ENCODE measurements around the gene GPR89B.
A peak's percentile ranks its signal among the peaks of the same experiment; 100 is the strongest.
"Not testable (repeated sequence)": the region's sequence is repeated elsewhere in the genome, so short reads cannot be mapped to it uniquely, and the experiment has no call there.

Gene GPR89B

DNA sequence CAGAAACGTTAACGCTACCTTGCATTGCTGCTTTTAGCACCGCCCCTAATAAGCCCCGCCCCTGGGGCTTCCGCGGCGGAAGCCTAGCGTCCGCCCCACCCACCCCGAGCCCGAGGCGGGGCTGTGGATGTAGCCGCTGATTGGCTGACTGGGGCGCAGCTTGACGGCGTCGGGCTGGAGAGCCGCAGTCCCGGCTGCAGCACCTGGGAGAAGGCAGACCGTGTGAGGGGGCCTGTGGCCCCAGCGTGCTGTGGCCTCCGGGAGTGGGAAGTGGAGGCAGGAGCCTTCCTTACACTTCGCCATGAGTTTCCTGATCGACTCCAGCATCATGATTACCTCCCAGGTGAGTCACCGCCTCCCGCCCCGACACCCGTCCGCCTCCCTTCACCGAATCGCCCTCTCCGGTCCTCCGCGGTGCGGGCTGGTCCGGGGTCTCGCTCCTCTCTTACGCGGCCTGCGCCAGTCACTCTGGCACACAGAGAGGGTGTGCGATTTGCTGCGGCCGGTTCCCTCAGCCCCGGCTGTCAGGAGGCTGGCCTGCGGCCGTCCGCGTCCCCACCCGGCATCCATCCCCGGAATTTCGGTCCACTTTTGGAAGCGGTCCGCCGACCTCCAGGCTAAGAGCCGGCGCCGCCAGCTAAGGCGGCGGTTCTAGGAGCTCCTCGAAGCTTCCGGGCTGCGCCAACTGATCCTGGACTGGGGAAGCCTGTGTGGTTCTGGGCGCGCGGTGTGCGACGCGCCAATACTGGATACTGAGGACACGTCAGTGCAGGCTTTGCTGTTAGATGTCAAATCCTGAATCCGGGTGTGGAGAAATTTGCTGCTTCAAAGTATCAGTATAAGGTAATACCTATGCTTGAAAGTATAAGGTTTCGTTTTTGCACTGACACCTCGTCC lies at the start of gene GPR89B:
GPR89B (plus strand) TSS at position 185 of the 897 bp plus-strand sequence; CDS start at position 302, 117 bp downstream.
- peak; percentile 86 for DNase-seq (ENCODE audit: low read depth)

DNA sequence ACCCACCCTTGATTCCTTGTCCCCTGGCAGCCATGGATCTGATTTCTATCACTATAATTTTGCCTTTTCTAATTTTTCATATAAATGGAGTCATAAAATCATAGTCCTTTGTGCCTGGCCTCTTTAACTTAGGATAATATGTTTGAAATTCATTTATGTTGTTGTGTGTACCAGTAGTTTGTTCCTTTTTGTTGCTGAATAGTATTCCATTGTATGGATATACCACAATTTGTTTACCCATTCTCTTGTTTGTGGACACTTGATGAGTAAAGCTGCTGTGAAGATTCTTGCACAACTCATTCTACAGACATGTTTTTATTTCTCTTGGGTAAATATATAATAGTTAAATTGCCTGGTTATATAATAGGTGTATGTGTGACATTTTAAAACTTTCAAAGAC lies 48.3 kb upstream of the GPR89B start:
- DNase-seq (ENCODE audit: low read depth) = no peak

DNA sequence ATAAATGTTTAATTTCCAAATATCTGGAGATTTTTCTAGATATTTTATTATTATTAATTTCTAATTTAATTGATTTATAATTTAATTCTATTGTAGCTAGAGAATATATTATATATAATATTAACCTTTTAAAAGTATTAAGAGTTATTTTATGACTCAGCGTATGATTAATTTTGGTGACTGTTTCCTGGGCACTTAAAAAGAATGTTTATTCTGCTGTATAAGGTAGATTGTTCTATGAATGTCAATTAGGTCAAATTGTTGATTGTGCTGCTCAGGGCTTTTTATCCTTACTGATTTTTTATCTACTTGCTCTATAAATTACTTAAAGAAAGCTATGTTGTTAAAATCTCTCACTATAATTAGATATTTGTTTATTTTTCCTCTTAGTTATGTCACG lies 45.7 kb upstream of the GPR89B start:
- DNase-seq (ENCODE audit: low read depth) = no peak

DNA sequence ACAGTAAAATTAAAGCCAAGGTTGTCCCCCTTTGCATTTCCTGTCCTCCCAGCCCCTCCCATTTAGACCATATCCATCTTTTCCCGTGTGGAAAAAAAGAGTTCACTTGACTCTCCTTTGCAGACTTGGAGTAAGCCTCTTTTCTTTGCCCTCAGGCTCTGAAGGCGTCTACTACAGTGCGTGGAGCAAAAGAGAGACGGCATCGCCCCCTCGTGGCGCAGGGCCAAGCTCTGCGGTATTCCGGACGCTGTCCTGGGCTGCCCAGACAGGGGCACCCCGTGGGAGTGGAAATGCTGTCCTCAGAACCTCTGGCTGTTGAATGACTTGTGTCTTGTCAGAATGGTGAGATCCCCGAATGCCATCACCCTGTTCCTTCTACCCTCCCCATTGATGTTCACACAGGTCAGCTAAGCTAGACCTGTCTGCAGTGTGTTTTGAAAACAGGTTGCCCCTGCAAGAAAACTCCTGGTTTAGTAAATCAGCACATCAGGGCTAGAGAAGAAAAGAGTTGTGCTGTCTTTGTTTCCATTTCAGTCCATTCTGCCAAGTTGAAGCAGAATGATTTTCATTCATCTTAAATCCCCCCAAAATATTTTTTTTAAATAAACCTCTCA lies 37.9 kb upstream of the GPR89B start:
- DNase-seq (ENCODE audit: low read depth) = peak; percentile 9

- no peak for DNase-seq (ENCODE audit: low read depth)
These were observed 37.1 kb upstream of the GPR89B start for GRCh38 chr1:147891088-147891487.

- no peak for DNase-seq (ENCODE audit: low read depth)
These were observed 36.0 kb upstream of the GPR89B start for GRCh38 chr1:147892216-147892615.

DNA sequence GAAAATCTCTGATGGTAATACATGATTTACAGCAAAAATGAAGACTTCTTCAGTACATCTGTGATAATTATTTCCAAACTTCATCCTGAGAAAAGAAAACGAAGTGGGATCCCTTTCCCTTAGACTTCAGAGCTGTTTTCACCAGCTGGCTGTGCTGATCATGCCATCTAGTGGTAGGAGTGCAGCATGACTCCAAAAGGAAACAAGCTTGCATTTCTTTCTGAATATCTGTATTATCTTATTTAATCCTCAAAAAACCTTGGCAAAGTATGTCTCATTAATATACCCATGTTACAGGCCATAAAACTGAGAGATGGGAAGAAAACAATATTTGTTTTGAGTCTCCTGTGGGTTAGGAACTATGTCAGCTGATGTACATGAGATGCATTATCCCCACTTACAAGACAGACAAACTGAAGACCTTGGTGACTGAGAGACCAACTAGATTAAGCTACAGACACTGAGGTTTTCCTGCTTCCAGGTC lies 35.4 kb upstream of the GPR89B start:
- no peak for DNase-seq (ENCODE audit: low read depth)

DNA sequence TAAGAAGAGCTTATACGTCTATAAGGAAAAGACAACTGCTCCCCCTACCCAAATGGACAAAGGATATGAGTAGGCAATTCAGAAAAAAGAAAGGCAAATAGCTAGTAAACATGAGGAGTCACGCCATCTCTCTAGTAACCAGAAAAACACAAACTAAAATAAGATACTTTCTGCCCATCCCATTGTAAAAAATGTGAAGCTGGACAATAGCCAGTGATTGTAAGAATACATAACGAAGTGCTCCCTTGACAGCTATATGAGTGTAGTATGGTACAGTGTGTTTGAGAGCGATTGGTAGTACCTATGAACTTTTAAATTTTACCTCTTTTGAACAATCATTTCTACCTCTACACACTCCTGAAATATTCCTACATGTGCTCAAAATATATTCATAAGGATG lies 33.1 kb upstream of the GPR89B start:
- no peak for DNase-seq (ENCODE audit: low read depth)

- no peak for DNase-seq (ENCODE audit: low read depth)
These were observed 31.0 kb upstream of the GPR89B start for GRCh38 chr1:147897029-147897752.

DNA sequence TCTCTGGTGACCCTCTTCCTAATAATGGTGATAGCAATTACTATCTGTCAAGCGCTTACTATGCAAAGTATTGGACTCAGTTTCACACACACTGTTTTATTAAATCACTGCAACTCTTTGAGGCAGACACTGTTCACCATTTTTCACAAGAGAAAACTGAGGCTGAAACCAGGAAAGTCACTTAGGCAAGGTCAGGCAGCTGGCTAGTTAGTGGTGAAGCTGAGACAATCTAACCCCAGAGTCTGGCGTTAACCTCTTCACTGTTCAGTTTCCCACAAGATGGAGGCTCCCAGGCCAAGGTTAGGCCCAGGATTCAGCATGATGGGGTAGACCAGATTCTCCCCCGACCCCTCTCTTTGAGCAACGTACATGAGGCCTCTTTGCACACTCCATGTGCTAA lies 30.4 kb upstream of the GPR89B start:
- no peak for DNase-seq (ENCODE audit: low read depth)

DNA sequence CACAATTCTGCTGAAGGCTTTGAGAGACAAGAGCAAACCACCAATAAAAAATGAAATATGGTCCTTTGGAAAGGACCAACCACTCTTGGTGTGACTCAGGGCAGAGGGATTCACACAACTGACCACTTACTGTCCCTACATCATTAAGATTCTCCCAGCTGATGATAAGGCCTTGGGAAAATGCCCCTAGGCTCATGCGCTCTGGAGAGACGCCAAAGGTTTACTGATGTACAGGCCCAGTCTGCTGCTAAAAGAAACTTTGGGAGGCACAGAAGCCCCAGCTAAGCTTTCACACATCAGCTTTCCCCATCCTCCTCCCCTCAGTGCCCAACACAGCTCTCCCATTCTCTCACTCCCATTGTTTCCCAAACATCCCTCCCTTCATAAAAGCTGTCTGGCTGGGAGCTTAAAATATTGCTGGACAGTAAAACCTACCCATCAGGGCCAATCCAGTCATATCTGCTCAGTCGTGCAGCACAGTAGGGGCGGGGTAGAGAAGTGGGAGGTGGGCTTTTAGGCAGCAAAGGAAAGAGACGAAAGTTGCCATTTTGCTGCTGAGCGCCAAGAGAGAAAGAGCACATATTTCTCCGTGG lies 25.9 kb upstream of the GPR89B start, which contains the start of gene GJA8:
GJA8 (plus strand) TSS at position 543 of the 593 bp plus-strand sequence. CDS start 5,161 bp downstream, outside the sequence.
- no peak for DNase-seq (ENCODE audit: low read depth)

- DNase-seq (ENCODE audit: low read depth) = no peak
These were observed 23.5 kb upstream of the GPR89B start for GRCh38 chr1:147904726-147905125.

DNA sequence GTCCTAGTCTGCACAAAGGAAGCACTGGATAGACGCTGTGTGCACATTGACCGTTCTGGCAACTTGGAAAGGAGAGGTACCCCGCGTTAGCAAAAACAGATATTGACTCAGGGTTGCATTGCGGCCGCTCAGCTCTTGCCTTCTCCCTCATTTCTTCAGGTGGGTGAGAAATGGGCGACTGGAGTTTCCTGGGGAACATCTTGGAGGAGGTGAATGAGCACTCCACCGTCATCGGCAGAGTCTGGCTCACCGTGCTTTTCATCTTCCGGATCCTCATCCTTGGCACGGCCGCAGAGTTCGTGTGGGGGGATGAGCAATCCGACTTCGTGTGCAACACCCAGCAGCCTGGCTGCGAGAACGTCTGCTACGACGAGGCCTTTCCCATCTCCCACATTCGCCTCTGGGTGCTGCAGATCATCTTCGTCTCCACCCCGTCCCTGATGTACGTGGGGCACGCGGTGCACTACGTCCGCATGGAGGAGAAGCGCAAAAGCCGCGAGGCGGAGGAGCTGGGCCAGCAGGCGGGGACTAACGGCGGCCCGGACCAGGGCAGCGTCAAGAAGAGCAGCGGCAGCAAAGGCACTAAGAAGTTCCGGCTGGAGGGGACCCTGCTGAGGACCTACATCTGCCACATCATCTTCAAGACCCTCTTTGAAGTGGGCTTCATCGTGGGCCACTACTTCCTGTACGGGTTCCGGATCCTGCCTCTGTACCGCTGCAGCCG lies 20.3 kb upstream of the GPR89B start:
- DNase-seq (ENCODE audit: low read depth) = no peak

DNA sequence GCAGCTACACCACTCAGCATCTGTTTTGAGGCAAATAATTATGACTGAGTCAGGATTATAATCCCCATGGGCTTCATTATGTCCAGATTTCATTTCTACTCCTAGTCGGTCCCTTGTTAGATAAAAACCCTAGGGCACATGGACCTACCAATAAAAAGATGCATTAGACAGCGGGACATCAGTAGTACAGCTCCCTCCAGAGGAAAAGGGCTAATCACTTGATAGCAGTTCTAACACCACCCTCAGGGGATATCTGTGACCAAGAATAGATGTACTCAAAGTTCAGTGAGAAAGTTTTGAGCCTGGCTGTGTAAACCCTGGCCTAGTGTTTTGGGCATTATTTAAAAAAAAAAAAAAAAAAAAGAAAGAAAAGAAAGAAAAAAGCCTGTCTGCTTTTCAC lies 15.7 kb upstream of the GPR89B start:
- no peak for DNase-seq (ENCODE audit: low read depth)

- no peak for DNase-seq (ENCODE audit: low read depth)
These were observed 14.8 kb upstream of the GPR89B start for GRCh38 chr1:147913362-147913942.

DNA sequence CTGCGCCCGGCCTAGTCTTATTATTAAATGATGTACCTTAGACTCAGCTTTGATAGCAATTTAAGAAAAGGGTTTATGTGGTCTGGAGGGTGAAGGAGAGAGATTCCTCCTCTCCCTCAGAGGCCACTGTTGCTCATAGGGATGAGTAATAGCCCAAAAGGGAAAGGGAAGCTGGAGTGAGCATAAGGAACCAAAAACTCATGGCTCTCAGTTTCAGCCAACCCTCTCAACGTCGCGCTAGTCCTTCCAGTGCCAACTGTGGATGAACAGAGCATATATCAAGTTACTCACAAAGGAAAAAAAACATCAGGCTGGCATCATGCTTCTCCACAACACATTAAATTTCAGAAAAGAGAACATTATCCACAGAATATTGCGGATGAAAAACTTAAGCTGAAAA lies 8.3 kb upstream of the GPR89B start:
- DNase-seq (ENCODE audit: low read depth) = no peak

DNA sequence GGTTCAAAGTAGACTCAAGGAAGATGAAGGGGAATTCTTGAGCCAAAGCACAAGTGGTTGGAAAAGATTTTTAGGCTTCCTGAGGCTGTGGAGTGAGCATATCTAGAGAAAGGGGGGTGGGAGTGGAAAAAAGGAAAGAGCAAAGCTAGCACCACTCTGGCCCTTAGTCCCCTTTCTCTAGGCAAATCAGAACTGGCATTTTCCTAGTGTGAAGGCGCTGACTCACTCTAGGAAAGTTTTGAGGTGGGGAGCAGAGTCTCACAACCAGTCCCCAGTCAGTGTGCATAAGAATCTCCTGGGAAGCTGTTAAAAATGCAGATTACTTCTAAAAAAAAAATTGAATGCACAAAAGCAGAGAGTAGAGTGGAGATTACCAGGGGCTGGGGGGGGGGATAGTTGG lies 3.4 kb upstream of the GPR89B start:
- no peak for DNase-seq (ENCODE audit: low read depth)

DNA sequence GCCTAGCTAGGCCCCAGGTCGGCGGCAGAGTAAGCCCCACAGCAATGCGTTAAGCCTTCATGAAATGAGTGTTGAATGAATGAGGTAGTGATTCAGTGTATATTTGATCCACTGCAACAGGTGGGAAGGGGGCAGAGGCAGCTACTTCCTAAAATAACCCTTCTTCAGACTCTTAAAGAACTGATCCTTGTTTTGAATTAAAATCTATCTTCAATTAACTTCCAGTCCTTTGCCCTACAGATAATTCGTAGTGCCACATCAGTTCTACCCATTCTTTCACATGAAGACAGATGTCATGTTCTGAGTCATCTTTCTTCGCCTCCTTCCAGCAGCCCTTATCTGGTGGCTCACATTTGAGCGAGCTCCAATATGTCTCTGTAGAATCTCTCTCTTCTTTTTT lies 1.0 kb upstream of the GPR89B start:
- DNase-seq (ENCODE audit: low read depth) = not testable (repeated sequence)

DNA sequence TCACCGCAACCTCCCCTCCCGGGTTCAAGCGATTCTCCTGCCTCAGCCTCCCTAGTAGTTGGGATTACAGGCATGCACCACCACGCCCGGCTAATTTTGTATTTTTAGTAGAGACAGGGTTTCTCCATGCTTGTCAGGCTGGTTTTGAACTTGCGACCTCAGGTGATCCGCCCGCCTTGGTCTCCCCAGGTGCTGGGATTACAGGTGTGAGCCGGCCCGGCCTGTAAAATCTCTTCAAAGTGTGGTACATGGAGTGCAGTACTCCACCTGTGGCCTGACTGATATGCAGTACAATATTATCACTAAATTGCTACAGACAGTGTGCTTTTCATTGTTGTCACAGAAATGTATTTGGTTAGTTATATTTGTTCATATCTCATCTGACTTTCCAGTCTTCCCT lies 531 bp upstream of the GPR89B start:
- not testable (repeated sequence) for DNase-seq (ENCODE audit: low read depth)

- DNase-seq (ENCODE audit: low read depth) = not testable (repeated sequence)
These were observed 2.9 kb downstream of the GPR89B start for GRCh38 chr1:147931137-147931536.

DNA sequence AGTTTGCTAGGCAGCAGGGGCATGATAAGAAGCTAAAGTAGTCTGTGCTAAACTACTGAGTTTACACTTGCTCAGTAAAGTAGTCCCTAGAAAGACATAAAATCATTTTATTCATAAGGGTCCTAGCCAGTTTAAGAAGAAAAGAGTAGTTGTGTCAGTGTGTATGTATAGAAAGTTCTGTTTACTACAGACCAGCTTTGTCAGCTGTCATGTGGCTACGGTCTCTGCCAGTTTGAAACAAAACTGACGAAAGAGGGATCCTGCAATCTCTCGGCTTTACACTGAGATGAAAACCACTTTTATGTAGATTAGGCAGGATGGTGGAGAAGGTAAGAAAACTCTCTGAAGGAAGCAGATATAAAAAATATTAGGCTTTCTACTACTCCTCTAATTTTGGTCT lies 7.1 kb downstream of the GPR89B start:
- not testable (repeated sequence) for DNase-seq (ENCODE audit: low read depth)

Measured in stimulated activated CD8-positive, alpha-beta memory T cell treated with anti-CD3 and anti-CD28 coated beads, Interleukin-15, amount 100 ng/mL, for 1 hour (primary cell).